Femur (tissue), 1 donor: ENCODE measurements around the gene RAP1GAP2.
A peak's percentile ranks its signal among the peaks of the same experiment; 100 is the strongest.

Source experiments
- DNase-seq: peaks from one replicate; pipeline ENCODE4 v3.0.0-alpha.2; 2017

The RAP1GAP2 gene

GRCh38 chr17:2786176-2786881 is 9.9 kb upstream of the RAP1GAP2 start:
- DNase-seq, result peak; percentile 89

GRCh38 chr17:2789700-2790099 is 6.5 kb upstream of the RAP1GAP2 start:
- DNase-seq, result no peak

GRCh38 chr17:2792366-2793169 is 3.7 kb upstream of the RAP1GAP2 start:
- DNase-seq, result no peak

- DNase-seq, result no peak
Observed at GRCh38 chr17:2794111-2794803, 2.0 kb upstream of the RAP1GAP2 start.

- no peak for DNase-seq
Observed at GRCh38 chr17:2795441-2796163, 636 bp upstream of the RAP1GAP2 start.

GRCh38 chr17:2797226-2797625 is 988 bp downstream of the RAP1GAP2 start:
- no peak for DNase-seq

- DNase-seq, result no peak
Observed at GRCh38 chr17:2797637-2798036, 1.4 kb downstream of the RAP1GAP2 start.

GRCh38 chr17:2798188-2798587 is 1.9 kb downstream of the RAP1GAP2 start:
- DNase-seq, result no peak

GRCh38 chr17:2798678-2799077 is 2.4 kb downstream of the RAP1GAP2 start:
- no peak for DNase-seq

- DNase-seq, result no peak
Observed at GRCh38 chr17:2799653-2800052, 3.4 kb downstream of the RAP1GAP2 start.

- no peak for DNase-seq
Observed at GRCh38 chr17:2800367-2800766, 4.1 kb downstream of the RAP1GAP2 start.

GRCh38 chr17:2801841-2802240 is 5.6 kb downstream of the RAP1GAP2 start:
- no peak for DNase-seq

GRCh38 chr17:2802574-2802973 is 6.3 kb downstream of the RAP1GAP2 start:
- DNase-seq, result no peak

GRCh38 chr17:2803386-2803785 is 7.1 kb downstream of the RAP1GAP2 start:
- DNase-seq, result no peak

GRCh38 chr17:2803971-2804370 is 7.7 kb downstream of the RAP1GAP2 start:
- no peak for DNase-seq

GRCh38 chr17:2804912-2805311 is 8.7 kb downstream of the RAP1GAP2 start:
- no peak for DNase-seq

GRCh38 chr17:2805961-2806360 is 9.7 kb downstream of the RAP1GAP2 start:
- no peak for DNase-seq

- no peak for DNase-seq
Observed at GRCh38 chr17:2808367-2809335, 12.4 kb downstream of the RAP1GAP2 start.

GRCh38 chr17:2809337-2809736 is 13.1 kb downstream of the RAP1GAP2 start:
- no peak for DNase-seq

GRCh38 chr17:2814049-2814448 is 17.8 kb downstream of the RAP1GAP2 start:
- no peak for DNase-seq

- DNase-seq, result peak; percentile 45
Observed at GRCh38 chr17:2814481-2815341, 18.5 kb downstream of the RAP1GAP2 start.
